Fibroblast of lung (primary cell): ENCODE data around the gene RHBDF2.
"Not testable (repeated sequence)": the region's sequence is repeated elsewhere in the genome, so short reads cannot be mapped to it uniquely, and the experiment has no call there.

Source experiments
- EZH2 ChIP-seq: IDR thresholded peaks from 2 replicates; pipeline ENCODE4 v1.5.1; 2012; ENCODE audit warnings: low read length, control low read depth, mild to moderate bottlenecking; ENCODE audit errors: missing control alignments
- TF ChIP-seq, protein P1 (sequence below), 2 donors: IDR thresholded peaks in 1 of 2; conservative IDR thresholded peaks in 1 of 2; 1 replicate in 1 of 2; 2 replicates in 1 of 2; pipeline ENCODE4 v1.5.1; 2011 to 2012; ENCODE audit warnings: low read length in 2 of 2, control low read depth in 1 of 2, inconsistent platforms in 1 of 2, low read depth in 1 of 2, mild to moderate bottlenecking in 1 of 2

DNA sequence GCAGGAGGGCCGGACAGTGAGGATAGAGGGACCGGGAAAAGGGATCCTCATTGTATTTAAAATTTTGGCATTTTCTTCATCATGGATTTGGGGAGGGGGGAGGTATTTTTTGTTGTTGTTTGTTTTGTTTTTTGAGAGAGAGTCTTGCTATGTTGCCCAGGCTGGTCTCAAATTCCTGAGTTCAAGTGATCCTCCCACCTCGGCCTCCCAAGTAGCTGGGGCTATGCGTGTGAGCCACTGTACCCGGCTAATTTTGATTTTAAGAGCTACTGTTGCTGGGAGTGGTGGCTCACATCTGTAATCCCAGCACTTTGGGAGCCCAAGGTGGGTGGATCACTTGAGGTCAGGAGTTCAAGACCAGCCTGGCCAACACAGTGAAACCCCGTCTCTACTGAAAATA lies 13.1 kb upstream of the RHBDF2 start:
- TF ChIP-seq, protein P1, sequence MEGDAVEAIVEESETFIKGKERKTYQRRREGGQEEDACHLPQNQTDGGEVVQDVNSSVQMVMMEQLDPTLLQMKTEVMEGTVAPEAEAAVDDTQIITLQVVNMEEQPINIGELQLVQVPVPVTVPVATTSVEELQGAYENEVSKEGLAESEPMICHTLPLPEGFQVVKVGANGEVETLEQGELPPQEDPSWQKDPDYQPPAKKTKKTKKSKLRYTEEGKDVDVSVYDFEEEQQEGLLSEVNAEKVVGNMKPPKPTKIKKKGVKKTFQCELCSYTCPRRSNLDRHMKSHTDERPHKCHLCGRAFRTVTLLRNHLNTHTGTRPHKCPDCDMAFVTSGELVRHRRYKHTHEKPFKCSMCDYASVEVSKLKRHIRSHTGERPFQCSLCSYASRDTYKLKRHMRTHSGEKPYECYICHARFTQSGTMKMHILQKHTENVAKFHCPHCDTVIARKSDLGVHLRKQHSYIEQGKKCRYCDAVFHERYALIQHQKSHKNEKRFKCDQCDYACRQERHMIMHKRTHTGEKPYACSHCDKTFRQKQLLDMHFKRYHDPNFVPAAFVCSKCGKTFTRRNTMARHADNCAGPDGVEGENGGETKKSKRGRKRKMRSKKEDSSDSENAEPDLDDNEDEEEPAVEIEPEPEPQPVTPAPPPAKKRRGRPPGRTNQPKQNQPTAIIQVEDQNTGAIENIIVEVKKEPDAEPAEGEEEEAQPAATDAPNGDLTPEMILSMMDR (conservative IDR thresholded peaks at IDR 0.05 in 1 of 2, IDR thresholded peaks at IDR 0.05 in 1 of 2; ENCODE audit: low read depth in 1 of 2, low read length in 2 of 2): not testable (repeated sequence)
- not testable (repeated sequence) for TF ChIP-seq EZH2
